COLO668 (cell line): ENCODE data around the gene DUSP3.

Experiments used
- DNase-seq: peaks from one replicate; lab custom pipeline; 2025; ENCODE audit not compliant: unreplicated experiment; lab: John Stamatoyannopoulos, UW

DUSP3 gene

GRCh38 chr17:43734376-43734775 is 44.4 kb downstream of the DUSP3 start:
- no peak for DNase-seq

- no peak for DNase-seq
Observed at GRCh38 chr17:43733956-43734355, 44.8 kb downstream of the DUSP3 start.

GRCh38 chr17:43732958-43733357 is 45.8 kb downstream of the DUSP3 start:
- DNase-seq: no peak

- DNase-seq: no peak
Observed at GRCh38 chr17:43728081-43728480, 50.7 kb downstream of the DUSP3 start.

- DNase-seq: no peak
Observed at GRCh38 chr17:43723697-43724359, 54.9 kb downstream of the DUSP3 start.

GRCh38 chr17:43722870-43723665 is 55.7 kb downstream of the DUSP3 start:
- no peak for DNase-seq

GRCh38 chr17:43722269-43722619 is 56.5 kb downstream of the DUSP3 start:
- DNase-seq: no peak

GRCh38 chr17:43721537-43722268 is 57.1 kb downstream of the DUSP3 start:
- no peak for DNase-seq

GRCh38 chr17:43720311-43721060 is 58.3 kb downstream of the DUSP3 start:
- peak; percentile 29 for DNase-seq

GRCh38 chr17:43719578-43719977 is 59.2 kb downstream of the DUSP3 start:
- DNase-seq: no peak

GRCh38 chr17:43718544-43718943 is 60.2 kb downstream of the DUSP3 start:
- no peak for DNase-seq

- no peak for DNase-seq
Observed at GRCh38 chr17:43717913-43718312, 60.9 kb downstream of the DUSP3 start.
